ENCODE measurements around the gene DNAJB8.

GRCh38 chr3:128433837-128434165 lies 32.9 kb downstream of the DNAJB8 start:
- TF ChIP-seq CTCF (IDR thresholded peaks at IDR 0.05; ENCODE audit: insufficient read depth, low read depth, low read length) (no peak), EZH2 (IDR thresholded peaks at IDR 0.05; ENCODE audit: insufficient read depth, low read length) (no peak)
